HepG2 (cell line): Measurements from ENCODE around the gene SRXN1. TPM values are rescaled to one million over a fixed set of nuclear protein-coding genes. Genes with fewer than 3 reads are reported as not detected.

Source experiments
- AGO1 ChIP-seq: fragments of 200-400 bp; formaldehyde crosslinking; IDR thresholded peaks from 2 replicates; pipeline ENCODE4 v1.6.1; 2017; ENCODE audit warnings: mild to moderate bottlenecking, low read depth, low read length, moderate library complexity; ENCODE audit not compliant: poor library complexity, severe bottlenecking
- BCLAF1 ChIP-seq: fragments of 450-650 bp; IDR thresholded peaks from 2 replicates; pipeline ENCODE4 v1.6.1; 2017; ENCODE audit warnings: mild to moderate bottlenecking
- EEA1 ChIP-seq: sonication (generic); formaldehyde crosslinking; IDR thresholded peaks from 2 replicates; pipeline ENCODE4 v1.5.1; 2020; ENCODE audit warnings: mild to moderate bottlenecking, missing genetic modification reagents, borderline replicate concordance
- ESRRA ChIP-seq: sonication (generic); formaldehyde crosslinking; IDR thresholded peaks from 2 replicates; pipeline ENCODE4 v1.5.1; 2020; ENCODE audit warnings: mild to moderate bottlenecking, low read depth, missing genetic modification reagents
- FUBP1 ChIP-seq: sonication (generic); formaldehyde crosslinking; IDR thresholded peaks from 2 replicates; pipeline ENCODE4 v1.5.1; 2020; ENCODE audit warnings: missing genetic modification reagents, mild to moderate bottlenecking, borderline replicate concordance
- JUNB ChIP-seq: sonication (generic); formaldehyde crosslinking; IDR thresholded peaks from 2 replicates; pipeline ENCODE4 v1.8.0; 2022; ENCODE audit warnings: missing genetic modification reagents, mild to moderate bottlenecking, borderline replicate concordance
- MED13 ChIP-seq: sonication (generic); formaldehyde crosslinking; IDR thresholded peaks from 2 replicates; pipeline ENCODE4 v1.5.0; 2020; ENCODE audit warnings: missing genetic modification reagents
- NCOR1 ChIP-seq: fragments of 200-600 bp; sonication (generic); IDR thresholded peaks from 2 replicates; pipeline ENCODE4 v1.7.0; 2017; ENCODE audit warnings: antibody characterized with exemption, low read length, borderline replicate concordance
- ZBTB20 ChIP-seq: sonication (generic); formaldehyde crosslinking; IDR thresholded peaks from 2 replicates; pipeline ENCODE4 v1.8.1; 2023; ENCODE audit warnings: missing genetic modification reagents, low read depth, mild to moderate bottlenecking, borderline replicate concordance
- ZNF407 ChIP-seq: sonication (generic); formaldehyde crosslinking; IDR thresholded peaks from one replicate; pipeline ENCODE4 v1.5.1; 2020; ENCODE audit warnings: mild to moderate bottlenecking, missing genetic modification reagents; ENCODE audit errors: not compliant biosample characterization
- ZNF451 ChIP-seq: sonication (generic); formaldehyde crosslinking; IDR thresholded peaks from 2 replicates; pipeline ENCODE4 v1.5.0; 2020; ENCODE audit warnings: mild to moderate bottlenecking, missing genetic modification reagents
- ZNF501 ChIP-seq: sonication (generic); formaldehyde crosslinking; IDR thresholded peaks from 2 replicates; pipeline ENCODE4 v1.5.1; 2020; ENCODE audit warnings: mild to moderate bottlenecking, moderate library complexity, missing genetic modification reagents
- polyA plus RNA-seq, 8 experiments: library from polyadenylated mRNA; depleted of rRNA in 3 of 8; stranded (reverse) in 7 of 8; unstranded in 1 of 8; fragments of >200 nt; fragmentation: Illumina TruSeq in 4 of 8; extraction: Trizol in 4 of 8; gene quantifications; 2 replicates each; pipeline versions ENCODE4 v1.2.1 to v1.2.3, GENCODE V29; 2011 to 2016; ENCODE audit warnings: low read depth in 4 of 8, missing spikeins in 1 of 8, mixed read lengths in 1 of 8; ENCODE audit not compliant: insufficient read depth in 1 of 8
- total RNA-seq, 5 experiments: library from RNA; depleted of rRNA; stranded (reverse); fragments of >200 nt; fragmentation: Illumina TruSeq; extraction: Trizol; gene quantifications; 2 replicates each; pipeline ENCODE4 v1.2.3, GENCODE V29; 2016; ENCODE audit warnings: low read depth in 1 of 5

SRXN1 gene
- total and polyA plus RNA-seq, 2 of the 13 experiments (the other 11 are each of a cell fraction or from before 2014, with no cell fraction given) = 29.9 to 87.7 TPM

GRCh38 chr20:651713-652614, 1.0 kb downstream of the SRXN1 start (continued):
- TF ChIP-seq JUNB (CRISPR knock-in tag) (no peak), ZNF451 (CRISPR knock-in tag) (0 out of 2 replicates have a peak, but pooled peaks have one; percentile 12), ESRRA (CRISPR knock-in tag) (0 out of 2 replicates have a peak, but pooled peaks have one; percentile 11), ZBTB20 (CRISPR knock-in tag) (no peak; the same call in 1 of the 2 replicates), EEA1 (CRISPR knock-in tag) (0 out of 2 replicates have a peak, but pooled peaks have one; percentile 52), AGO1 (no peak), FUBP1 (CRISPR knock-in tag) (no peak), BCLAF1 (no peak), NCOR1 (no peak), MED13 (CRISPR knock-in tag) (0 out of 2 replicates have a peak, but pooled peaks have one; percentile 44), ZNF501 (CRISPR knock-in tag) (0 out of 2 replicates have a peak, but pooled peaks have one; percentile 64), ZNF407 (peak; percentile 14)
